HuH-7.5 (cell line): ENCODE results near the gene ZFPM1.
A peak's percentile ranks its signal among the peaks of the same experiment; 100 is the strongest.
"Not testable (repeated sequence)": the region's sequence is repeated elsewhere in the genome, so short reads cannot be mapped to it uniquely, and the experiment has no call there.

Experiments
- DNase-seq: peaks from one replicate; pipeline ENCODE4 v3.0.0; 2011; ENCODE audit warnings: low spot score

Gene ZFPM1

DNA sequence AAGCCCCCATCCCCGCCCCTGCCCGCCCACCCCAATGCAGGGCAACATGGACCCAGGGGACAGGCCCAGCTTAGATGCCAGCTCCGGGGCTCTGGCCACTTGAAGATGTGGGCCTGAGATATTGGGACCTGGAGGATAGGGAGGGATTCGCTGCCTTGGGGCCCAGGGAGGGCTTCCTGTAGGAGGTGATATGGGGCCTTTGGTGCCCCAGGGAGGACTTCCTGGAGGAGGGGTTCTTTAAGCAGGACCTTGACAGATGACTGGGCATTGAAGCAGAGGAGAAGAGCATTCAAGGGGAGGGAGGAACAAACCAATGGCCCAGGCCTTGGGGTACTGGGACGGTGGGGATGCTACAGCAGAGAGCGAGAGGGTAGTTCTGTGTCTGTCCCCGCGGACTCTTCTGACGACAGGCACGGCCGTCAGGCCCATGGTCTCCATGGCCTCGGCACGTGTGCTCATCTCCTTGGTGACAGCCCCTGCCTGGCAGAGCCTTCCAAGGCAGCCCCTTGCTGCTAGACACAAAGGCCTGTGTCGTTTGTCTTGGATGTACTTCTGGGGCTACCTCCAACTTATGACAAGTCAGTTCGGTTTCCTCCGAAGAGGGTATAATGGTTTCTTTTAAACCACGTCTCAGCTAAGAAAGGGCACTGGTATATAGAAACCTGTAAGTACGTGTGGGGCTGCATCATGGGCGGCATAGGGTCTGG lies 61.6 kb downstream of the ZFPM1 start:
- DNase-seq: no peak

DNA sequence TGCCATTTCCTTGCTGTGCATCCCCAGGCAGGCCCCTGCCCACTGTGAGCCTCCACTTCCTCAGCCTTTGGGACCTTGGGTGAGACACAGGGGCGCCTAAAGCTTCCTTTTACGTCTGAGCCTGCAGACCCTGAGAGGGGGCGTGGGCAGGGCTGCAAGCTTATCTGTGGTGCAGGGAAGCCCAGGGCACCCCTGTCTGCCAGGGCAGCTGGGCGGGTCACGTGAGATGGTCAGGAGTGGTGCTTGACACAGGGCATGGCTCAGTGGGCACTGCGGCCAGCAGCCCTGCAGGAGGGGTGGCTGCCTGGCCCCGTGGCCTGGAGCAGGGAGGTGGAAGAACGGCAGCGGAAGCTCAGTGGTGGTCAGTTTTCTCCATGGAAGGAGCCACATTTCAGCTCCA lies 62.3 kb downstream of the ZFPM1 start:
- DNase-seq: no peak

DNA sequence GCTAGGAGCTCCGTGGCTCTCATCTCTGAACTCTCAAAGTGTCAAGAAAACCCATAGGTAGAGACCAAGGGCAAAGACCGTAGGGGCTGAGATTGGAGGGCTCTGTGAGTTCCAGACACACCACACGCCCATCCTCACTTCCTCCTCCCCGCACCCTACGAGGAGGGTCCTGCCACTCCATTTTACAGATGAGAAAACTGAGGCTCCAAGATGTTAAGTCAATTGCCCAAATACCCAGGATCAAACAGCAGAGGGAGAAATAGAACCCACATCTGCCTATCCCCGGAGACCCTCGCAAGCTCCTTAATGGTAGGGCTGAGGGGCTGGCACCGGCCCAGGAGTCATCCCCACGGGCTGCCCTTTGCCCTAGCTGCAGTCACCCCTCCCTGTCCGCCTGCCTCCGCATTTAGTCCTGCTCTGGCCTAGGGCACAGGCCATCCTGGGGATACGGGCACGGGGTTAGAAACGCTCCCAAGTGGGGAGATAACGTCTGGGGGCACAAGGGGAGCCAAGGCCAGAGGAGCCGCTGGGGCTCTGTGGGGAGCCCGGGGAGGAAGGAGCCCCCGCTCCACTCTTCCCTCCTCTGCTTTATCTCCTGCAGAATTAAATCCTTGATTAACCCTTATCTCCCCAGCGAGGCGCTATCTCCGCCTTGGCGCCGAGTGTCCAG lies 63.0 kb downstream of the ZFPM1 start:
- DNase-seq: no peak

DNA sequence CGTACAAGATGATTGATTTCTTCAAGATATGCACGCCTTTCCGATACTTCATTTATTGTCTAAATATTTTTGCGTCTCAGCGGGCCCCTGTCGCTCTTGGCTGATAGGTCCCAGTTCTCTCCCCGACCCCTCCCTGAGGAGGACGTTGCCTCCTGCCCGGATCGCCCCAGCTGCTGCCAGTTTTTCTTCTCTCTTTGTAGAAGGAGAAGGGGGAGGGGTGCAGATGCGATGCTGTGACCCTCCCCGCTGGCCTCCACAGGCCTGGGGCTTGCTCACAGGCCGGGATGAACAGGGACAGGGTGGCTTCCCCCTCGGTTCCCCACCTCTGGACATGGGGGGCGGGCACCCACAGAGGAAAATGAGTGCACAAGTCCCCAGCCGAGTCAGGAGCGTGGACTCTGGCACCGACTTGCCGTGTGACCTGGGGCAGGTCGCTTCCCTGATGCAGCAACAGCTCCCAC lies 63.6 kb downstream of the ZFPM1 start:
- DNase-seq: no peak

DNA sequence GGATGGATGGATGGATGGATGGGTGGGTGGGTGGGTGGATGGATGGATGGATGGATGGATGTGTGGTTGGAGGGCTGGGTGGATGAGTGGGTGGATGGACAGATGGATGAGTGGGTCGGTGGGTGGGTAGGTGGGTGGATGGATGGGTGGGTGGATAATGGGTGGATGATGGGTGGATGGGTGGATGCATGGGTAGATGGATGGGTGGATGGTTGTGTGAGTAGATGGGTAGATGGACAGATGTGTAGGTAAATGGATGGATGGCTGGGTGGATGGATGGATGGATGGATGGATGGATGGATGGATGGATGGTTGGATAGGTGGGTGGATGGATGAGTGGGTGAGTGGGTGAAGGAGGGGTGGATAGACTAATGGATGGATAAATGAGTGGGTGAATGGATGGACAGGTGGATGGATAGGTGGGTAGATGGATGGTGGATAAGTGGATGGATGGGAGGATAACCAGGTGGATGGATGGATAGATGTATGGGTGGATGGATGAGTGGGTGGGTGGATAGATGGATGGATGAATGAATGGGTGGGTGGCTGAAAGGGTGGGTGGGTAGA lies 64.2 kb downstream of the ZFPM1 start:
- DNase-seq: not testable (repeated sequence)

DNA sequence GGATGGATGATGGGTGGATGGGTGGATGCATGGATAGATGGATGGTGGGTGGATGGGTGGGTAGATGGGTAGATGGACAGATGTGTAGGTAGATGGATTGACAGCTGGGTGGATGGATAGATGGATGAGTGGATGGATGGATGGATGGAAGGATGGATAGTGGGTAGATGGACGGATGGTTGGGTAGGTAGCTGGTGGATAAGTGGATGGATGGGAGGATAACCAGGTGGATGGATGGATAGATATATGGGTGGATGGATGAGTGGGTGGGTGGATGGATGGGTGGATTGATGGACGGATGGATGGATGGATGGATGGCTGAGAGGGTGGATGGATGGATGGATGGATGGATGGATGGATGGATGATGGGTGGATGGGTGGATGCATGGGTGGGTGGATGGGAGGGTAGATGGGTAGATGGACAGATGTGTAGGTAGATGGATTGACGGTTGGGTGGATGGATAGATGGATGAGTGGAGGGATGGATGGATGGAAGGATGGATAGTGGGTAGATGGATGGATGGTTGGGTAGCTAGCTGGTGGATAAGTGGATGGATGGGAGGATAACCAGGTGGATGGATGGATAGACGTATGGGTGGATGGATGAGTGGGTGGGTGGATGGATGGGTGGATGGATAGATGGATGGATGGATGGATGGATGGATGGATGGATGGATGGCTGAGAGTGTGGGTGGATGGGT lies 65.5 kb downstream of the ZFPM1 start:
- not testable (repeated sequence) for DNase-seq

DNA sequence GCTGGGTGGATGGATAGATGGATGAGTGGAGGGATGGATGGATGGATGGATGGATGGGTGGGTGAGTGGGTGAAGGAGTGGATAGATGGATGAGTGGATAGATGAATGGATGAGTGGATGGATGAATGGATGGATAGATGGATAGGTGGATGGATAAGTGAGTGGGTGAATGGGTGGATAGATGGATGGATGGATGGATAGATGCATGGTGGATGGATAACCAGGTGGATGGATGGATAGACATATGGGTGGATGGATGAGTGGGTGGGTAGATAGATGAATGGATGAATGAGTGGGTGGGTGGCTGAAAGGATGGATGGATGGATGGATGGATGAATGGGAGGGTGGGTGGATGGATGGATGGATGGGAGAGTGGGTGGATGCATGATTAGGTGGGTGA lies 66.2 kb downstream of the ZFPM1 start:
- DNase-seq: no peak

DNA sequence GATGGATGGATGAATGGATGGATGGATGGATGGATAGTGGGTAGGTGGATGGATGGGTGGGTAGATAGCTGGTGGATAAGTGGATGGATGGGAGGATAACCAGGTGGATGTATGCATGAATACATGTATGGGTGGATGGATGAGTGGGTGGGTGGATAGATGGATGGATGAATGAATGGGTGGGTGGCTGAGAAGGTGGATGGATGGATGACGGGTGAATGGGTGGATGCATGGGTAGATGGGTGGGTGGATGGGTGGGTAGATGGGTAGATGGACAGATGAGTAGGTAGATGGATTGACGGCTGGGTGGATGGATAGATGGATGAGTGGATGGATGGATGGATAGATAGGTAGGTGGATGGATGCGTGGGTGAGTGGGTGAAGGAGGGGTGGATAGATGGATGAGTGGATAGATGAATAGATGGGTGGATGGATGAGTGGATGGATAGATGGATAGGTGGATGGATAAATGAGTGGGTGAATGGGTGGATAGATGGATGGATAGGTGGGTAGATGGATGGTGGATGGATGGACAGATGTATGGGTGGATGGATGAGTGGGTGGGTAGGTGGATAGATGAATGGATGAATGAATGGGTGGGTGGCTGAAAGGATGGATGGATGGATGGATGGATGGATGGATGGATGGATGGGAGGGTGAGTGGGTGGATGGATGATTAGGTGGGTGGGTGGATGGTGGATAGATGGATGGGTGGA lies 67.0 kb downstream of the ZFPM1 start:
- no peak for DNase-seq

DNA sequence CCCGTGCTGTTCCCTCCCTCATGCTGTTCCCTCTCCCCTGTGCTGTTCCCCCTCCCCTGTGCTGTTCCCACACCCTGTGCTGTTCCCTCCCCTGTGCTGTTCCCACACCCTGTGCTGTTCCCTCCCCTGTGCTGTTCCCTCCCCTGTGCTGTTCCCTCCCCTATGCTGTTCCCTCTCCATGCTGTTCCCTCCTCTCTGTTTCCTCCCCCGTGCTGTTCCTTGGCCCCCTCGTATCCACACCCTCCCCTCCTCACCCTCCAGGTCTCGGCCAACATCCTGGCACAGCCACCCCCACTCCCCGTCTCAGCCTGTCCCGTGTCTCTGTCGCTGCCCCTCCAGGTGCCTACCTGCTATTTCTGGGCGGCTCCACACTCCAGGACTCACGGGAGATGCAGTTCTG lies 68.6 kb downstream of the ZFPM1 start:
- no peak for DNase-seq

DNA sequence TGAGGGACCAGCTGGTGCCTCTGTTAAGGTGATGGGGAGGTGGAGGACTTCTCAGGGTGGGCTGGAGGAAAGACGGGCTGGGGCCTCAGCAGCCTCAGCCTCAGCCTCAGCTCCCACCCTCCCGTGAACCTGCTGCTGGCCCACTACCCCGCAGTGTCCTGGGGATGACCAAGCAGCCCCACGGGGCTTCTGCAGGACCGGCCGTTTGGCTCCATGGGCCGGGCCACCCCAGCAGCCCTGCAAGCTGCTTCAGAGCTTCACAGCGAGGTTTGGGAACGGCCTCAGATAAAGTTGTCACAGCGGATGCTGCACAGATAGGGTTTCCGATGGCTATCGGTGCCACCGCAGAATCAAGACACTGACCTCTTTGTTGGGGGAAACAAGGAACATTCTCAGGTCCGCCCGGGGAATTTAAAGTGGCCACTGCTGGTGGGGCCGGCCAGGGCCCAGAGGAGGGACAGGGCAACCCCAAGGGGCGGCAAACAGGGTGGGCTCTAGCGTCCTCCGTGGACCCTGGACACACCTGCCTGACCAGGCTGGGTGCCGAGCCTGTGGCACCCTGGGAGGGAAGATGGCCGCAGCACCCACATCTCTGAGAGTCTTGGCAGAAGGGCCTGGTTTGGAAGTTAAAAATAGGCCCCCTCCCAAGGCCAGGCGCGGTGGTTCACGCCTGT lies 69.3 kb downstream of the ZFPM1 start:
- DNase-seq: no peak

DNA sequence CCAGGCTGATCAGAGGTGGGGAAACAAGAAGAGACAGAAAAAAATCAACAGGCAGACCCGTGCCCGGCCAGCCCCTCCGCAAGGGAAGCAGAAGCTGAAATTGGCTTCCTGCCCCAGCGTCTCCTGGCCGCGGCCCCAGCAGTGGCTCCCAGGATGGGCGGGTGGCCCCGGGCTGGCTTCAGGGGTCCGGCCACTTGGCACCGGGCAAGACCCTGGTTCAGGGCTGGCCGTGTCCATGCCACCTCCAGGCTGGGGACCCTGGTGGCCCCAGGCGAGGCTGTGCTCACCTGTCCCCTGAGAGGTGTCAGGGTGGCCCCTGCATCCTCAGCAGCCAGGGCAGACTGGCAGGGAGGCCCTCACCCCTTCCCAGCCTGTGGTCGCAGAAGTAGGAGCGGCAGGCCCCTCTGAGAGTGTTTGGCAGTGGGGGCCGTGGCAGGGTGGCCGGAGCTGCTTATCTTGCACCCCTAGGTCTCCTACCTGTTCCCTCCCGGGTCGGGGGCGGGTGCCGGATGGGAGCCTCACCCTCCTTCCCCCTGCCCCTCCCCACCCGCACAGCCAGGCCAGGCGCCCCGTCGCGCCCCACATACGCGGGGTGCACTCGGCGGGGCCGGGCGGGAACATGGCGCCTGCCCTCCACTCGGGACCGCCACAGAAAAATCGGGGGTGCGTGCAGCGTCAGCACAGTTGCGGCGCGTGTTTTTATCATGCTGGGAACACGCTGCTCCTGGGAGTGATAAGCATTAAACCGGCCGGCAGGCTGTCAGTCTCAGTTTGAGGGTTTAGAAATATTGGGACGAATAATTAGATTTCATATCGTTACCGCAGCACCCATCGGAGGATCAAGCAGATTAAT lies 70.5 kb downstream of the ZFPM1 start:
- DNase-seq: no peak

DNA sequence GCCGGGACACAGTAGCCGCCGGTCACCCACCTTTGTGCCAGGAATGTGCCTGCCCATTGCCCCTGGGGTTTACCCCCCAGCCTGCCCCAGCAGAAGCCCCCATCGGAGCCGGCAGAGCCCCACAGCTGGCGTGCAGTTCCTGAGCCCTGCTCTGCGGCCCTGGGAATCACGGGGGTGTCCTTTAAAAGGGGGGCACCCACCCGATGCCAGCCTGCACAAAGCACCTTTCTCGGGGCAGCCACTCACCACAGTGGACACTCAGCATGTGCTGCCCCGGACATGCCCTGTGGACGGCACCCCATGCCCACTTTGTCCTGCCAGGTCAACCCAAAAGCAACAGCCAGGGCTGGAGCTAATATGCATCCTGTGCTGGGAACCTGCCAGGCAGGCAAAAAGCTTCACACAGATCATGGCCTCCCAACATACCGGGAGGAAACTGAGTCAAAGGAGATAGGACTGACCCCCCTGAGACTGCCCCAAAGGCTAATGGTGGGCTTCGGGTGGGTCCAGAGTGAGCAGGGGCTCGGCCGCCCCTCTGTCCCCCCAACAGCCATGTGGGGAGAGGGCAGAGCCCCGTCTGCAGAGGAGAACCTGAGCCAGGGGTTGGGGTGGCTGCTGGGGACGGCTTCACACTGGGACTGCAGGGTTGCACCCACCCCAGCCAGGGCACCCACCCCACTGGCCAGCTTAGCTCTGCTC lies 71.3 kb downstream of the ZFPM1 start:
- no peak for DNase-seq

DNA sequence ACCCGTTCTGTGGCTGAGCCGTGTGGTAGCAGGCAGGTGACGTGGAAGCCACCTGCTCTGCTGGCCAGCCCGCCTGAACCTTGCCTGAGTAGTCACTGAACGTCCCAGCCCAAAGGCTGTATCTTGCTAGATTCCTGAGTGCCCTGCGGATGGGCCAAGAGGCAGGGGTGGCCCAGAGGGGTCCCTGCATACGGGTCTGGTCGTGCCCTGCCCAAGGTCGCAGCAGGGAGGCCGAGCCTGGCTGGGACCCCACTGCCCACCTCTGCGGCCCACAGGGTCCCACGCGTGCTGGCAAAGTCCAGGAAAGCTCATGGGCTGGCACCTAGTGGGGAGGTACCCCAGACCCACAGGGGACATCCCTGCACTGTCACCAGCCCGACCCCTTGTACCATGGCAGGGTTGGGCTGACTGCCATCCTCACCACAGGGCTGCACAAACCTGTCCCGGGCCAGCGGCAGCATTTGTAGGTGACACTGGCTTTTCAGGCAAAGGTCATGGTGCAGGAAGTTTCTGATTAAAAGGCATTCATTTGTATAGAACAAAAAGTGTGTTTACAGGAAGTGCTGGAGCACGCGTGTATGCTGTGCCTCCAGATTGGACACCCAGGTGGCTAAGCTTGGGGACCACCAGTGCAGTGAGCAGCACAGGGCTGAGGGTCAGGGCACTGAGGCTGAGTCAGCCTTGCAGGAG lies 72.0 kb downstream of the ZFPM1 start:
- no peak for DNase-seq

DNA sequence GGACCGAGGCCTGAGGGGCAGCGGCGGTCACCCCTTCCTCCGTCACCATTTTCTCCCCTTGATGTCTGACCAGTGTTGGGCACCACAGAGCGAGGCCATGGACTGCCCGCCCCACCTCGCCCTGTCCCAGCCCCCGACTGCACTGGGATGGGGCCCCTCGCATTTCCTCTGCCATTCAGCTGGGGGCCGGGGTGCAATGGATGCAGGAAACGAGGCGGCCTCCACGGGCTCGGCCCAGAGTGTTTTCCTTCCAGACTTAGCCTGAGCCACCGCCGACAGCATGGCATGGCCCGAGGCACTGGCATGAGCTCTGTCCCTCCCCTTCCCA lies 72.5 kb downstream of the ZFPM1 start:
- DNase-seq: no peak

DNA sequence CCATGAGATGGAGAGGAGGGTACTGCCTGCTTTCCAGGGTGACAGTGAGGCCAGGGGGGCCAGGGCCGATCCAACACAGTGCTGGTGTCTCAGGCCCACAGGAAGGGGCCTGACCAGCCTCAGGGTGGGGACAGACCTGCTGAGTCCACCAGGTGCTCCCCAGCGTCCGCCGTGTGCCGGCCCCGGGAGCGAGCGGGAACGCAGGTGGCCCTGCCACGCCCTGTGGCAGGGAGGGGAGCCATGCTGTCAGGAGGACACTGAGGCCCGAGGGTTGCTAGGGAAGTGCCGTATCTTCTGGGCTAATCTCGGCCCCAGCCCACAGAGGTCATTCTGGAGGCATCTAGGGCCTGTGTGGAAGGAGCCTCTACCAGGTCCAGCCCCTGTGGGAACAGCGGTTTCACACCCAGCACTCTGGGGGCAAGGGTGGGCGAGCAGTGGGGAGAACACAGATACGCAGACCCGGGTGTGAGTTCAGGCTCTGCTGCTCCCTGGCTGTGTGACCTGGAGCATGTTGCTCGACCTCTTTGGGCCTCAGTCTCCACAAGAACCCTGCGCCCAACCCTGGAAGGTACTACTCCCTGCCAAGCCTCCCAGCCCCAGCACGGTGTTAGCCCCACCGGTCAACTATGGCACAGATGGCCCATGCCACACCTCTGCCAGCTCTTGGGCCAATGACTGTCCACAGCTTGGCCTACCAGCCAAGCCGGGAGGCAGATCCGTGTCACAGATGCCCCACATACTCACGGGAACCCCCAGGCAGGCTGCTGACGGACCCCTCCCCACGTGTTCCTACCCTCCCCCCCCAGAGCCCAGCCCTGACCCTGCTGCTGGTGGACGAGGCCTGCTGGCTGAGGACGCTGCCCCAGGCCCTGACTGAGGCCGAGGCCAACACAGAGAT lies 73.2 kb downstream of the ZFPM1 start:
- DNase-seq: no peak

DNA sequence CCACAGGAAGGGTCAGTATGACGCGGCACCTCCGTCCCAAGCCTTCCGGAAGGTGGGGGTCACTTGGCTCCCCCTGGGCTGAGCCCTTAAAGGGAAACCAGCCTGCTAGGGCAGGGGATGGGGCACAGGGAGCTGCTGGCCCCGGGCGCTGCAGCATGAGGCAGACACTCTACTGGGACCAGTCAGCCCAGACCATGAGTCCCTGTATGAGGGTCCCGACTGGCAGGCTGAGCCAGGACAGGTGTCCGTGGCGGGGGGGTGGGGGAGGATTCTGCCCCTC lies 73.8 kb downstream of the ZFPM1 start:
- no peak for DNase-seq

DNA sequence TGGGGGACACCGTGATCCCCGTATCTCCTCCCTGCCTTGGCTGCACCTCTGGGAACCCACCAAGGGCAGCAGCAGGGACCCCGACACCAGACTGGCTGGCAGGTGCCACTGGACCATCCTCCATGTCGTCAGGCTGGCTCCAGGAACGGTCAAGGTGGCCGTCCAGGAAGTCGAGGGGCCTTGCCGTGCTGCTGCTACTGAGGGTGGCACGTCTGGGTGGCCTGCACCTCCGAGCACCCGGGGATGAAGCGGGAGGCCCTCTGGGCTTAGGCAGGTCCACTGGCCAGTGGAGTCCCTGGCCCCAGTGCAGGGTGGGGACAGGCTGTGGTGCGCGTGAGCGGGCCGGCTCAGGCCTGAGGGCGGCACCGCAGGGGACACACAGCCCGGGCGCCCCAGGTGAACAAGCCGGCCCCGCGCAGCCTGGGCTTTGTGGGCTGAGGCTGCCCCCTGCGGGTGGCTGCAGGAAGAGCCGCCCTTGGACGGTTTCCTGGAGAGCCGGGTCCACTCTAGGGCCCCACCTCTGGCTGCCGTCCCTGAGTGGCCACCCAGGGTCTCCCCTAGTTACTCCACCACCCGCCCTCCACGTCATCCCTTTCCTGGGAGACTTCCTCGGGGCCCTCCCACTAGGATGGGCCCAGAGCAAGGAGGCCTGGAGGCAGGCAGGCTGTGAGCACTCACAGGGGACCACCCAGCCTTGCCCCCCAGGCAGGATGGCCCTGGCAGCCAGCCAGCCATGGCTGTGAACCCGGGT lies 74.3 kb downstream of the ZFPM1 start:
- peak; percentile 99 for DNase-seq
